ENCODE results near the gene RCVRN. TPM values are rescaled to one million over a fixed set of nuclear protein-coding genes. Genes with fewer than 3 reads are reported as not detected.

RCVRN gene
- total RNA-seq = not detected in 2 replicates

DNA sequence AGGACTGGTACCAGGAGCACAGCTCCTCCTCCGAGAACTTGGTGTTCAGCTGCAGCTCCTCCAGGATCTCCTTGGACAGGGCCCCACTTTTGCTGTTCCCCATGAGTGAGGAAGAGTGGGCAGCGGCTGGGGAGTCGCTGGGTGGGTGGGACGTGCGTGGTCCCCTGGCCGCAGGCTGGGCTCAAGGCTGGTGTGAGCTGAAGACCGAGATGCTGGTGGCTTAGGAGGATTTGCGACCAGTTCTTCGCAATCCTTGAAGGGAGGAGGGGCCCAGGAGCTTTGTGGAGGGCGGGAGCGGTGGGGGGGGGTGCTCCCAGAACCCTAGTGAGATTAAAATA lies at the start of gene RCVRN:
RCVRN (minus strand) TSS at position 194 of the 338 bp plus-strand sequence; CDS start at position 103, 91 bp downstream.
- DNase-seq (ENCODE audit: low read depth in 2 of 2) = no peak

DNA sequence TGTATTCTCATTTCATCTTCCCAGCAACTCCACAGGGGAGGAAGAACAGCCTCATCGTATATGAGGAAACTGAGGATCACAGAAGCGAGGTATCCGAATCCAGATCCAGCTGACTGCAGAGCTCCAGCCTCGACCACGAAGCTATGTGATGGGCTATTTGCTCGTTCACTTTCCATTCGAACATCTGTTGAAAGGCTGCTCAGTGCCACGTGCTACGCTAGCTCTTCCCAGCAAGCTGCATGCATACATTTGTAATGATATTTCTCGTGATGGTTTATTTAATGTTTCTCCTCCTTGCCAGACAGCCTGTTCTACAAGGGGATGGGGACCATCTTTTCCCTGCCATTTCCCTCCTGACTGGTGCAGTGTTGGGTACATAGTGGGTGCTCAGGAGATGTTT lies 48.4 kb upstream of the RCVRN start:
- DNase-seq (ENCODE audit: low read depth in 2 of 2) = no peak

DNA sequence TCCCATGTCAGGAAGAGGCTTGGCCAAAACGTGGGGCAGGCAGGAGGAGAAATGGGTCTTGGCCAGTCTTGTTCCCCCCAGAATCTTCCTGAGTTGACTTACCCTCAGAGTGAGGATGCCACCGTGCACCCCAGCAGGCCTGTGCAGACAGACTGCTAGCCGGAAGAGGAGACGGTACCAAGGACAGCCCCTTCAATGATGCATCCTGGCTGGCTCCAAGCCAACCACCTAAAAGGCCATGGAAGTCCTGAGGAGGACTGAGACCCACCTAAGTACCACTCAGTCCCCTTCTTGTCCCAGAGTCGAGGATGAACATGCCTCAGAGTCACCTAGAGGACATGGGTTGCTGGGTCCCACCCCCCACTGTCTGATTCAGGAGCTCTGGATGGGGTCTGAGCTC lies 46.7 kb upstream of the RCVRN start:
- DNase-seq (ENCODE audit: low read depth in 2 of 2) = no peak

DNA sequence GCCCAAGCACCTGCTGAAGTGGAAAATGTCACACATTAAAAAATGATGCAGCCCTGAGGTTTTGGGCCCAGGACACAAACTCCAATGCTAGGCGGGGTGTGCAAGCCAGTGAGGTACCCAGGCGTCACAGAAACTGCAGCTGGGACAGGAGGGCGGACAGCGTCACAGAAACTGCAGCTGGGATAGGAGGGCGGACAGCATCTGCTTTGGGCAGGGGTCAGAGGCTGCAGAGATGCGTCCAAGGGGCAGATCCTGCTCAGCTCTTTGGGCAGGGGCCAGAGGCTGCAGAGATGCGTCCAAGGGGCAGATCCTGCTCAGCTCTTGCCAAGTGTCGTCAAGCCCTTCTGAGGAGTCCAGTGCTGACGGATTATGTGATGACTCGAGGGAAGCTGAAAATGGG lies 43.9 kb upstream of the RCVRN start:
- DNase-seq (ENCODE audit: low read depth in 2 of 2) = no peak

DNA sequence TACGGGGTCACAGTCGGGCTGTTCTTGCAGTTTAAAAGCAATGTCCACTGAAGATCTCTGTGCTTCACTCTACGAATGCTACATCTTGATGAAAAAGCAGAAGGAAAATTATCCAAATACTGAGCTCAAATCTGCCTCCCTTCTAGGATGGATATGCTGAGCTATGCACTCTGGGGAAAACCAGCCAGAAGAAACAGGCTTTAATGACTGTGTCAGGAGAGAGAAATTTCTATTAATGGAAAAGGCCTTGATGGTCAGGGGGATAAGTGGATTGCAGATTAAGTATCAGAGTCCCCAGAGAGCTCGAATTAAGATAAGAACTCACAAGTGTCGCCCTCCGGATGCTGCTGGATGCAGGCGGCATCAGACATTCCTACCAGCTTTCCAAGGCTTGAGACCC lies 39.6 kb upstream of the RCVRN start:
- DNase-seq (ENCODE audit: low read depth in 2 of 2) = no peak

DNA sequence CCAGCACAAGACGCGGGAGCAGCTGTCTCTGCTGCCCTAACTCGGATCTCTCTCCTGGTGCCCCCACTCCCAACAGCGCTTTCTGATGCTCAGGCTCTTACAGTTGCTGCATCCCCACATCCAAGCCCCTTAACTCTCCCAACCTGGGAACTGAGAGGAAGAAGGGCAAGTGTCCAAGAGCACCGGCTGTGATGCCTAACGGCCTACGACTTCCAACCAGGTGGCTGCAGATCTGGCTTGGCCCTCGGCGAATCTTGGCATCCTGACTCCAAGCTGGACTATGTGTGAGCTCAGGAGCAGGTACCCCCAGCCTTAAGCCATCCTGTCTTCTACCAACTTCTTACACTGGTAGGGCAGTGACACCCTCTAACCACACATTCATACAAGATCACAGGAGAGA lies 38.3 kb upstream of the RCVRN start:
- no peak for DNase-seq (ENCODE audit: low read depth in 2 of 2)

DNA sequence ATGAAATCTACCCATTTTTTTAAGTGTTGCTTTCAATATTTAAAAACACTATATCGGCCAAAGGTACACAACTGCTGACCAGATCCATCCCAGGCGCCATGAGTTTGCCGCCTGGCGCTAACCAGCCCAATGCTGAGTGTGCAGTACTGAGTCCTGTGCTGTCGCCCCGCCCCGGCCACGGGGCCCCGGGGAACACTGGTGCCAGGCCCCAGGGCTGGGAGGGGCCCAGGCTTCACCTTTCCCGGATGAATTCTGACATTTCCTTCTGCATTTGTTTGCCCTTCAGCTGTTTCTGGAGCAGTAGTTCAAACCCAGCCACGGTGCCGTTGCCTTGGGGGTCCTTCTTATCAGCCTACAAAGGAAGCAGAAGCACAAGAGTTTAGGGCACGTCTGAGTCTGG lies 37.8 kb upstream of the RCVRN start:
- no peak for DNase-seq (ENCODE audit: low read depth in 2 of 2)

DNA sequence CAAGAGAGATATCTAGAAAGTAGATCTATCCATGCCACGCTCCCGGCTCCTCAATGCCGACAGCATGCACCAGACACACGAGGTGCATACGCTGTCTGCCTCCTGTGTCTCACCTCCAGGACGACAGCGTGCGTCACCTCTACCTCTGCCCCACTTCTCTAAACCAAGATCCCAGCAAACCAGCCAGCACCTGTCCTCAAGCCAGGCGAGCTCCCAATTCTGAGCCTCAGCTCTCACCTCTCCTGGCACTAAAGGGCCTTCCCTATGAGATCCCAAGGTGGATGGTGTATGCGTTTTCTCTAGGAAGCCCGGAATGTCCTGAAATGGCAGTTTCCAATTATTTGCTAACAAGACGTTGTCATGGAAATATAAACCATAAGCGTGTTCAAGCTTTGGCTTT lies 36.2 kb upstream of the RCVRN start:
- no peak for DNase-seq (ENCODE audit: low read depth in 2 of 2)

DNA sequence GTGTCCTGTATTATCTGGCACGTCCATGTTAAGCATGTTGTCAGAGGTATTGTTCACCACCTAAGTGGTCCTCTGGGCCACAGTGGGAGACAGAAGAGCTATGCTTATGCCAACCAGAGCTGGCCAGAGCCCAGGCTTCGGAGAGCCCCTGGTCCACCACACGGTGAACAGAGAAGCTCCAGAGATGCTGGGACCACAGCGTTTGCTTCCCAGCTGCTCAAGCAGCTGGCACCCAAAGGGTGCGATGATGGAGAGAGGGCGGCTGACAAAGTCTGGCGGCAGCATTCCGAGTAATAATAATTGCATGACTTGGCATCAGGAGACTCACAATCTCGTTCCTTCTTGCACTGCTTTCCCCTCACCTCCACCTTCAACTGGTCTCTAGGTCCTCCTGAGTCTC lies 35.8 kb upstream of the RCVRN start:
- DNase-seq (ENCODE audit: low read depth in 2 of 2) = no peak

DNA sequence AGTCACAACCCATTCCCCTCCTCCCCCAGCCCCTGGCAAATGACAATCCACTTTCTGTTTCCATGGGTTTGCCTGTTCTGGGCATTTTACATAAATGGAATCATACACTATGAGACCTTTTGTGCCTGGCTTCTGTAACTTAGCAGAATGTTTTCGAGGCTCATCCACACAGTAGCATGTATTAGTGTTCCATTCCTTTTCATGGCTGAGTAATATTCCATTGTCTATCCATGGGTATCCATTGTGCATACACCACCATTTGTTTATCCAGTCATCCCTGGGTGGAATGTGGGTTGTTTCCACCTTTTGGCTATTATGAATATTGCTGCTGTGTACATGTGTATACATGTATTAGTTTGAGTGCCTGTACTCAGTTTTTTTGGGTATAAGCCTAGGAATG lies 33.7 kb upstream of the RCVRN start:
- no peak for DNase-seq (ENCODE audit: low read depth in 2 of 2)

DNA sequence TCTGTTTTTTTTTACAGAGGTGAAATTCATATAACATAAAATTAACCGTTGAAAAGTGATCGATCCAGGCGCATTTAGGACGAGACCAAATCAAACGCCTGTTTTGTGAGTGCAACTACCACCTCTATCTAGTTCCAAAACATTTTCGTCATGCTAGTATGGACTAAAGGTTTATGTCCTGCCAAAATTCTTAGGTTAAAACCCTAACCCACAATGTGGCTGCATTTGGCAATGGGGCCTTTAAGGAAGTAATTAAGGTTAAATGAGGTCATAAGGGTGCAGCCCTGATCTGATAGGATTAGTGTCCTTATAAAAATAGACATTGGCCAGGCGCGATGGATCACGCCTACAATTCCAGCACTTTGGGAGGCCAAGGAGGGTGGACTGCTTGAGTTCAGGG lies 32.8 kb upstream of the RCVRN start:
- DNase-seq (ENCODE audit: low read depth in 2 of 2) = no peak

DNA sequence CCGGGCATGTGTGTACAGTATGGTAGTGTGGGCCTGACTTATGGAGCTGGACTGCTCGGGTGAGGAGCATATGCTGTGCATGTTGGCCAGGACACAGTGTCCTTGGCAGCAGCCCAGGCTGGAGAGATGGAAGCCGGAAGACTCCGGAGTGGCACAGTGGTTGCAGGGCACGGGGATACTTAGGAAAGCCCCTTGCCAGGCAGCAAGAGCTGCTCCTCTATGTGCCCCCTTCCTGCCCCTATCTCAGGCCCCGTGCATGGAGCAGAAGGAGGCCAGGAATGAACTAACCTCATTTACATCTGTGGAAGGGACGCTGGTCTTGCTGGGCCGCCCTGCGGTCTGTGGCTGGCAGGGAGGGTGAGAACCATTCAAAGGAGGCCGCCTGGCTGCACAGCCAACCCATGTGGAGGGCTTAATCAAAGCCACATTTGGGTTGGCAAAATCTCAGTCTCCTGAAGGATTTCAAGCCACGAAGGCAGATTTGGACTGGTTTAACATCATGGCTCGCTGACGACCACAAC lies 32.2 kb upstream of the RCVRN start:
- no peak for DNase-seq (ENCODE audit: low read depth in 2 of 2)

DNA sequence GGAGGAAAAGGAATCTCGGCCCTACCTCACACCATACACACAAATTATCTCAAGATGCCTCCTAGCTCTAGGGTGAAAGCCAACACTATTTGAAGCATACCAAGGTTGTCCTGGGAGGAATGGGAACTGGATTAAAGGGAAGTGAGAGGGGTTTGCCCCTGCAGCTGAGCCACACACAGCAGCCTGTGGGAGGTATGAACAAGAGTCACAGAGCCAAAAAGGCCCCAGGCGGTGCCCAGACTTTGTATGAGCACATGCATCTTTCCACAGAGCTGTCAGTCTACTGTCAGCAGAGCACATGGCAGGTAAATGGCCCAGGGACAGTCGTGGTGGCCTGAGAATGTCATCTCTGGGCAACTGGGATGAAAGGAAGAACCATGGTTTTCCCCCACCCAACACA lies 31.0 kb upstream of the RCVRN start:
- no peak for DNase-seq (ENCODE audit: low read depth in 2 of 2)

DNA sequence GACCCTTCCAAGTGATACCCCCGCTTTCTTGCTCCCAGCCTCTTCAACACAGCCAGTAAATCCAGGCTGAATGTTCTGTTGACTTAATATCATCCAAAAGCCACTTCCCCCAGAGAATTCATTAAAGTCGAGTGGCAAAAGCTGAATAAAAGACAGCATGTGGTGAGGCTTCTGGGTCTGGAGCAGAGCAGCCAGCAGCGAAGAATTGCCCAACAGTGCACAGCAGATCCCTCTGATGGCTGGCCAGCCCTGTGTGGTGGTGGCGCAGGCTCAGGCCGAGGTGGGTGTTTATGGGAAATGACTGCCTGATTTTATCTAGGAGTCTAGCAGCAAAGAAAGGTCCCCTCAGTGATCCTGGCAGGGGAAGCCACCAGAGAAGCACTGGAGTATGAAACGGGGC lies 30.3 kb upstream of the RCVRN start:
- no peak for DNase-seq (ENCODE audit: low read depth in 2 of 2)

DNA sequence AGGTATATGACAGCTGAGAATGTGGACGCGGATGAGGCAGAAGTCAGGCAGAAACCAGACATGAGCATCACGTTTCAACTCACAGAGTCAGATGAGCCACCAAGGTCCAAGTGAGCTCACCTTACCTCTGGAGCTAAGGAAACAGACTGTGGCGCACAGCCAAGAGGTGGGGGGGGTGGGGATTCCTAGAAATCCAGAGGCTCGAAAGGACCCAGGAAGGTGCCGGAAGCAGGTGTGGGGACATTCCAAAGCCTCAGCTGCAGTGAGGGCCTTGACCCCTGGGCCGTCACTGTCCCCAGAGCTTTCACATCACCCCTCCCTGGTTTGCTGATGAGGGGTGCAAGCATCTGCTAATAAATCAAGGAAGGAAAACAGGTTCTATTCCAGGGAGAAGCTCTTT lies 29.3 kb upstream of the RCVRN start:
- DNase-seq (ENCODE audit: low read depth in 2 of 2) = no peak

DNA sequence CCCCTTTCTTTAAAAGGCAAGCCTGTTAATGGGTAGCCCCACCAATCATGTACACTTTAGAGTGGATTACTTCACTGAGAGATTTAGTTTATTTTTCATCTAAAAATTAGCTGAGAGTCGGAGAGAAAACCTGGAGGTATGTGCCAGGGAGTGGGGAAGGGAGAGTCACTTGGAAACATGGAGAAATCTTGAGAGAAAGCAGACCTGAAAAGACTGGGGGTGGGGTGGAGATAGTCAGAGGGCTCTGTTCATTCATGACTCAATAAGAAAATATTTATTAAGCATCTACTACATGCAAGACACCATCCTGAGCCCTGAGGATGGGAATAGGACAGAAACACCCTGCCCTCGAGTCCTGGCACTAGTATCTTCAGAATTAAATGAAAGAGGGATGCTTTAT lies 27.4 kb upstream of the RCVRN start:
- DNase-seq (ENCODE audit: low read depth in 2 of 2) = no peak

DNA sequence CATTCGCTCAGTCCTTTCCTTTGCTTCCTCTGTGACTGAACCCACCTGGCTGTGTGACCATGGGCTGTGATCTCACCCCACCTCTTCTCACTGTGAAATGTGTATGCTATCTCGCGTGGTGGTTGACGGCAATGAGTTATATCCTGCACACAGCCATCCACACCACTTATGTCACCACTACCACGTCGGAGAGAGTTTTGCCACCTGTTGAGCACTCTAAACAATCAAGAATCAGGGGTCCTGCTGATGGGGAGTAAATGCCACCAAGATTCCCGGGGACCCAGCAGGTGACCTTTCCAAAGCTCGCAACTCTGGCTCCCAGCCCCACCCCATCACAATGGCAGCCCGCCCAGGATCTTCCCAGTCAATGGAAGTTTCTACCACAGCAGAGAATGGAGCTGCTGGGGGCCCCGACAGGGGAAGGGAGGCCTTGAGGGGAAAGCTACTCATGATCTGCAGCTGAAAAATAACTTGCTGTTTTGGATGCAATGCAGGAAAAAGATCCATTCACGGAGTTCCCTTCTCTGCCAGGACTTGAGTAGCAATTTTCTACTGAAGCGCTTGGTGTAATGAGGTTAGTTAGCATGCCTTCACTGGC lies 26.2 kb upstream of the RCVRN start:
- DNase-seq (ENCODE audit: low read depth in 2 of 2) = no peak

DNA sequence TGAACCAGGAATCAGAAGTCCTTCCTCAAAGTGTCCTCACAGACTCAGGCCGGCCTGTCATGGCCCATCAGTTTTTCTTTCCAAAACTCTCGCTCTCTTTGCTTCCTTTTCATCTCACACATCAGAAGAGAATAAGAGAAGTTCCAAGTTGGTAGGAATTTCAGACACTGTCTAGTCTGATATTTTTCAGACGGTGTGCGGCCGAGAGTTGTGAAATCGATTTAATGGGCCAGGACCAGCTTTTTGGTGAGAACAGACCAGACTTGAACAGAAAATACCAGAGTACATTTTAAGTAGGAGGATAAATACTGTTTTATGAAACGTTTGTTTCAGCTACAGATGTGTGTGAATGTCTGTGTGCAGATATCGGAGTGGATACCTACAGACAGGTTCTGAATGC lies 24.8 kb upstream of the RCVRN start:
- no peak for DNase-seq (ENCODE audit: low read depth in 2 of 2)

DNA sequence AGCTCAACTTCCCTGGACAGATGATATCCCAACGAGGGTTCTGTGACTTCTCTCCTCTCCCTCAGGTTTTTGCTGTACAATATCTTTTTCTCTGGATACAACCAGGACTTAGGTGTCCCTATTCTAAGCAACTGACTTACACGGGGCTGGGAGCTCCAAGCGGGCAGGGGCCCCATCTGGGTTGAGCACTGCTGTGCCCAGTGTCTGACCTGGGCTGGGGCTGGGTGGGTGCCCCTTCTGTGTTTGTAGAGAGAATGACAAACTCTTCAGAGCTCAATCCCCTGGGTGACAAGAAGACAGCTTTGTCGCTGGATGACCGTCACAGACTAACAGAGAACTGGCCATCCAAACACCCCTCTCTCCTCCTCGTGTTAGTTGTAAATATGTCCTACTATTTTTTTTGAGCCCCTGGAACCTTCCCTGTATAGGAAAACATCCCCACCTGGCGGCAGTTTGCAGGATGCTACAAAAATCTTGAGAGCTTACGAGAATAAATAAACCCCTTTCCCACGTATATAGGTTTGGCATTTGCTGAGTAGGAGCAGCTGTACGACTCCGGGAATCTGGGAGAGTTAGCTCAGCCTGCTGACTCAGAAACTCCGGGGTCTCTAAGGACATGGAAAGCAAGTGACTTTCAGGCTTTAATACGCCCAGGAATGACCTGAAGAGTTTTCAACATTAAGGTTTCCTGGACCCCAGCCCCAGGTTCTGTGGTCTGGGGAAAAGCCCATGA lies 23.7 kb upstream of the RCVRN start:
- DNase-seq (ENCODE audit: low read depth in 2 of 2) = peak in 1 of 2 donors; percentile 7

DNA sequence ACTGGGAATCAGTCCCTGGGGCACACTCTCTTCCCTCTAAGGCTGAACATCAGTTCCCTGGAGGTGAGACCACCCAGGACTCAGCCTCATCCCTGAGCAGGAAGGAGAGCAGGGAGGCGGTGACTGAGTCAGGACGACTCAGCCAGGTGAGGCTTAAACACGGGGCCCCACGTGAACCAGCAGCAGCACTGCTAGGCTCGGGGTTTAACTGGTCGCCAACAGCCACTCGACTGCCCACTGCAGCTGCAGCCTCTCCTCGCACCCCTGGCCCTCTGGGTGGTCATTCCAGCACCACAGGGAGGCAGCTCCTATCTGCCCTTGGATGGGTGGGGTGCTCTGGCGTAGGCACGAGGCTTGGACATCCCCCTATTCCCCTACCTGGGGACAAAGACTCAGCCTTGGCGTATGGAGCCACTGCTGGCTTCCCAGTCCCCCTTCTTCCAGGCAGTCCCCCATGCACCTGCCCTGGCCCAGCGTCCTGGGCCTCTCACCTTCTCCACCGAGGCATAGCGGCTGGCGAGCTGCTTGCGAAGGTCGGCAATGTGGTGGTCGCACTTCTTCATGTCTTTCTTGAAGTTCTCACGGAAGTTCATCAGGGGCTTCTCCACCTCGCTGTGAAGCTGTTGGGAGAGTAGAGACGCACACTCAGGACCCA lies 21.2 kb upstream of the RCVRN start:
- DNase-seq (ENCODE audit: low read depth in 2 of 2) = no peak

DNA sequence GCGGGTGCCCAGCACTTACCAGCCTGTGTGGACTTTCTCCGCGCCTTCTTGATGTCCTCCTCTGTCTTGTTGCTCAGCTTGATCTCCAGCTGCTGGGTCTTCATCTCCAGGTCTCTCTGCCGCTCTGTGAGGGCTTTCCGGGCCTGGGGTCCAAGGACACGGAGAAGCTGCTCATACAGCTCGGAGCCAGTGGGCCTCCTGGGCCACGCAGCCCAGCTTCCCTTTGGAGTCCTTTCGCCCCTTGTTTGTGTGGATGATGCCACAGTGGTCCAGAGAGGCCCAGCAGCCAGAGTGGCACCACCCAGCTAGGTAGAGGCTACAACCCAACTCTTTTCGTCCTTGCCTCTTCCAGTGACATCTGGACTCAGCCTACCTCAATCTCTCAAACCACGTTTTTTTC lies 20.4 kb upstream of the RCVRN start:
- no peak for DNase-seq (ENCODE audit: low read depth in 2 of 2)

DNA sequence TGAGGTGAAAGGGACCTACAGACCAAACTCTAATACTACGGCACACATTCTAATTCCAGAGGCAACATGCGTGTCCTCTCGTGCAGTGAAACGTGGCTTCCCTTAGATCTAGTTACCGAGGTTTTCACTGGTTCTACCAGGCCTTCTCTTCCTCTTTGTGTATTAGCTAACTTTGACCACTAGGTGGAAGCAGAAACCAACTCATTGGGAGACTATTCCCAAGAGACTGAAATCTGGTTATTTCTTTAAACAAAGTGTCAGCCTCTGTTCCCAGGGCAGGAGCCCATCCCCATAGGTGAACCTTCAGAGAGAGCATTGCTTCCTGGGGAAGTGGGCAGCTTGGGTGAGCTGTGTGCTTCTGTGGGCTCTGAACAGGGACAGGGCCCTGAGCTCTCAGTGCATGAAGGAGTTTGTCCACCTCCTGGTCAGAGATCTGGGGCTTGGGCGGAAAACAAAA lies 19.7 kb upstream of the RCVRN start:
- DNase-seq (ENCODE audit: low read depth in 2 of 2) = peak; percentile 51
